DND-41 (cell line): Measurements from ENCODE around the gene LHX4.

Experiments
- ATAC-seq: fragments of 200-7000 bp; cut with Tn5 transposase; 3 replicates; pipeline ENCODE4 v1.9.1; 2021; ENCODE audit warnings: low read depth; ENCODE audit not compliant: insufficient read depth
- DNase-seq: peaks from one replicate; pipeline ENCODE4 v3.0.0-alpha.2; 2020
- H2AFZ ChIP-seq: 2 replicates; pipeline ENCODE4 v1.6.0; 2012; ENCODE audit warnings: low read depth, low read length
- H3K27ac ChIP-seq: 2 replicates; pipeline ENCODE4 v1.5.1; 2012; ENCODE audit warnings: low read length, inconsistent platforms
- H3K27me3 ChIP-seq: fragments of 200-600 bp; sonication (generic); 2 replicates; pipeline ENCODE4 v1.6.0; 2012; ENCODE audit warnings: low read length, mild to moderate bottlenecking, inconsistent platforms; ENCODE audit not compliant: insufficient read depth, poor library complexity
- H3K36me3 ChIP-seq: 2 replicates; pipeline ENCODE4 v1.5.1; 2012; ENCODE audit warnings: low read length, inconsistent platforms; ENCODE audit not compliant: insufficient read depth
- H3K4me1 ChIP-seq: 2 replicates; pipeline ENCODE4 v1.5.1; 2012; ENCODE audit warnings: mild to moderate bottlenecking, low read length; ENCODE audit not compliant: insufficient read depth
- H3K4me2 ChIP-seq: 2 replicates; pipeline ENCODE4 v1.6.0; 2012; ENCODE audit warnings: mild to moderate bottlenecking, moderate library complexity, low read length, inconsistent platforms; ENCODE audit not compliant: insufficient read depth
- H3K4me3 ChIP-seq, 2 experiments: fragments of 200-600 bp in 1 of 2; shearing (Covaris generic) in 1 of 2; 2 replicates each; pipeline ENCODE4 v1.5.1; 2012 to 2016; ENCODE audit warnings: inconsistent platforms in 2 of 2, low read length in 2 of 2, mild to moderate bottlenecking in 2 of 2, low read depth in 1 of 2, moderate library complexity in 1 of 2
- H3K79me2 ChIP-seq: 2 replicates; pipeline ENCODE4 v1.6.0; 2012; ENCODE audit warnings: low read length, inconsistent platforms; ENCODE audit not compliant: insufficient read depth
- H3K9ac ChIP-seq: 2 replicates; pipeline ENCODE4 v1.6.0; 2012; ENCODE audit warnings: low read depth, mild to moderate bottlenecking, inconsistent platforms, low read length, moderate library complexity
- H3K9me3 ChIP-seq: 2 replicates; pipeline ENCODE4 v1.5.1; 2012; ENCODE audit warnings: low read length, moderate library complexity, mild to moderate bottlenecking, inconsistent platforms; ENCODE audit not compliant: insufficient read depth, severe bottlenecking
- H4K20me1 ChIP-seq: 2 replicates; pipeline ENCODE4 v1.6.0; 2012; ENCODE audit warnings: low read length; ENCODE audit not compliant: insufficient read depth
- EZH2 ChIP-seq: IDR thresholded peaks from 3 replicates; pipeline ENCODE4 v1.6.1; 2012; ENCODE audit warnings: borderline replicate concordance, low read depth, mild to moderate bottlenecking, moderate library complexity, low read length, inconsistent platforms; ENCODE audit not compliant: severe bottlenecking
- TF ChIP-seq, protein P1 (sequence below): IDR thresholded peaks from 2 replicates; pipeline ENCODE4 v1.5.1; 2012; ENCODE audit warnings: borderline replicate concordance, low read length, moderate library complexity, mild to moderate bottlenecking; ENCODE audit not compliant: poor library complexity, severe bottlenecking; ENCODE audit errors: extremely low read depth

LHX4 gene

DNA sequence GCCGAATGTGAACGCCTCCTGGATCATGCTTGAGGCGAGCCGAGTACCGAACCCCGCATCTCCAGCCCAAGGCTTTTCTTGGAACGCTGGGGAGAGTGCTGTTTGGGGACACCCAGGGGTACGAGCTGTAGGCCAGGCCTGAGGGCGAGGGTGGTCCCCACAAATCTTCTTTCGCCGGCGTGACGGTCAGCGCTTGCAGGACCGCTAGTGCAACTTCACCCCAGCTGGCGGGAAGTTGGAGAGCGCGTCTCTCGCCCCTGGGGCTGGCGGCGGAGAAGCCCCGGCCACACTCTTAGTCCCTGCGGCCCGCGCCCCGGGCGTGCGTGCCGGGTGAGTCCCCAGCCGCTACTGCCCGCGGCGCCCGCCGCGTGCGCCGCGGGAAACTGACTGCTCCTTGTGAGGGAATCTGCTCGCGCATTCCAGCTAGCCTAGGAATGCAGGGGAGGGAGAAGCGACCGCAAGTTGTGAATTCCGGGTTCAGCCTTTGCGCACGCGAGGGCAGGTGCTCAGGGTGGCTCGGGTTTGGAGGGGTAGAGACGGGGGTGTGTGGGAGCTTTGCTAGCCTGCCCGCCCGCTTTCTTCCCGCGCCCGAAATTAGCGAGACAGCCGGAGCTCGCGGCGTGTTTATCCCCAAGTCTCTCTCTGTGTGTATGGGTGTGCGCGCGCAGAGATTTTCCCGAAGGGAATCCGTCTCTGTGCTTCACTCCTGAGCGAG is 884 bp downstream of the LHX4 start:
- peaks cover 2% of the 10 kb centered on the region for H3K27me3 ChIP-seq
- H3K27ac ChIP-seq = no peak overlapping the region
- H4K20me1 ChIP-seq = no peaks in the 10 kb centered on the region
- no peak overlapping the region for H2AFZ ChIP-seq
- H3K9me3 ChIP-seq = no peaks in the 10 kb centered on the region
- no peaks in the 10 kb centered on the region for H3K4me1 ChIP-seq
- no peaks in the 10 kb centered on the region for H3K79me2 ChIP-seq
- no peak overlapping the region for H3K4me3 ChIP-seq
- no peak for ATAC-seq
- no peak overlapping the region for H3K9ac ChIP-seq
- no peak for TF ChIP-seq EZH2
- TF ChIP-seq, protein P1, sequence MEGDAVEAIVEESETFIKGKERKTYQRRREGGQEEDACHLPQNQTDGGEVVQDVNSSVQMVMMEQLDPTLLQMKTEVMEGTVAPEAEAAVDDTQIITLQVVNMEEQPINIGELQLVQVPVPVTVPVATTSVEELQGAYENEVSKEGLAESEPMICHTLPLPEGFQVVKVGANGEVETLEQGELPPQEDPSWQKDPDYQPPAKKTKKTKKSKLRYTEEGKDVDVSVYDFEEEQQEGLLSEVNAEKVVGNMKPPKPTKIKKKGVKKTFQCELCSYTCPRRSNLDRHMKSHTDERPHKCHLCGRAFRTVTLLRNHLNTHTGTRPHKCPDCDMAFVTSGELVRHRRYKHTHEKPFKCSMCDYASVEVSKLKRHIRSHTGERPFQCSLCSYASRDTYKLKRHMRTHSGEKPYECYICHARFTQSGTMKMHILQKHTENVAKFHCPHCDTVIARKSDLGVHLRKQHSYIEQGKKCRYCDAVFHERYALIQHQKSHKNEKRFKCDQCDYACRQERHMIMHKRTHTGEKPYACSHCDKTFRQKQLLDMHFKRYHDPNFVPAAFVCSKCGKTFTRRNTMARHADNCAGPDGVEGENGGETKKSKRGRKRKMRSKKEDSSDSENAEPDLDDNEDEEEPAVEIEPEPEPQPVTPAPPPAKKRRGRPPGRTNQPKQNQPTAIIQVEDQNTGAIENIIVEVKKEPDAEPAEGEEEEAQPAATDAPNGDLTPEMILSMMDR = no peak
- no peaks in the 10 kb centered on the region for H3K36me3 ChIP-seq
- H3K4me2 ChIP-seq = no peak overlapping the region
- DNase-seq = no peak

DNA sequence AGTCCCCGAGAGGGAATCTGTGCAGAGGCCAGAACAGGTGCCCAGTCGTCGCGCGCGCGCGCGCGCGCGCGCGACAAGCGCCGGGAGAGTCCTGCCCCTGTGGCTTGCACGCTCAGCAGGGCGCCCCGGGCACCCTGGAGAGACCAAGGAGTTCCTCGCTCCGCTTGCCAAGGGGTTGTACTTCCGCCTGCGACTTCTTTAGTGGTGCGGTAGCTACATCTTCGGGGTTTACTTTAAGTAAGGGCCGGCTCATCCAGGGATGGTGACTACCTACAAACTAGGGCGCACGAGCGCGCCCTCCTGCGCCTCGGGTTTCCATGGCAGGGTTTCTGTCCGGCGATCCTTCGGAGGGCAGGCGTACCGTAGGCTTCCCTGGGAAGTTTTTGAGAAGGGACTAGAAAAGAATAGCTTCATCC is 1.4 kb downstream of the LHX4 start:
- Histone ChIP-seq H3K27me3 (peaks cover 6% of the 10 kb centered on the region), H3K9me3 (no peaks in the 10 kb centered on the region), H4K20me1 (no peaks in the 10 kb centered on the region), H3K4me3 (no peak overlapping the region), H3K36me3 (no peaks in the 10 kb centered on the region), H3K4me1 (no peaks in the 10 kb centered on the region), H3K4me2 (no peak overlapping the region), H3K27ac (no peak overlapping the region), H3K79me2 (no peaks in the 10 kb centered on the region), H2AFZ (no peak overlapping the region), H3K9ac (no peak overlapping the region)
- TF ChIP-seq, protein P1 = no peak
- no peak for TF ChIP-seq EZH2
- DNase-seq (no peak), ATAC-seq (no peak)

DNA sequence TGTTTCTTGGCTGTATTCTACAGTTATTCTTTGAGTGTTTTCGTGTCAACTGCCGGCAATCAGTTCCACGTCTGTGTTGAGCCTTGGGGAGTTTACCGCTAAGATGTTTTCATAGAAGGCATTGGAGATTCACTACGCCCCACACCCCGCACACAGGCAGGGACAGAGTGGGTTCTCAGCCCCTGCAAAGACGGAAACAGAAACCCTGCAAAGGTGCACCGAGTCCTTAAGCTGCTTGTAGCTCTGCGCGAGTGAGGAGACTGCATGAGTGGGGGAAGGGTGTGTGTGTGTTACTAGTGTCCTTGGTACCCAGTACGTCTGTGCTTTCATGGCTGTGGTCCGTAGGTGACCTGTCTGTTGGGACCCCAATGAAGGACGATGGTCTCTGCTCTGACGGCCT is 1.9 kb downstream of the LHX4 start:
- peaks cover 11% of the 10 kb centered on the region for H3K27me3 ChIP-seq
- H3K9me3 ChIP-seq = no peaks in the 10 kb centered on the region
- no peak overlapping the region for H3K4me2 ChIP-seq
- DNase-seq (no peak), ATAC-seq (no peak)
- H4K20me1 ChIP-seq = no peaks in the 10 kb centered on the region
- no peaks in the 10 kb centered on the region for H3K4me1 ChIP-seq
- H3K9ac ChIP-seq = no peak overlapping the region
- no peak for TF ChIP-seq EZH2
- TF ChIP-seq, protein P1 = no peak
- H3K27ac ChIP-seq = no peak overlapping the region
- no peak overlapping the region for H2AFZ ChIP-seq
- H3K4me3 ChIP-seq = no peak overlapping the region
- H3K79me2 ChIP-seq = no peaks in the 10 kb centered on the region
- H3K36me3 ChIP-seq = no peaks in the 10 kb centered on the region
